A549 (cell line): Measurements from ENCODE around the gene ADAP1.

ENCODE experiments used
- BHLHE40 ChIP-seq: IDR thresholded peaks from 2 replicates; pipeline ENCODE4 v1.6.1; 2012; ENCODE audit warnings: low read depth, low read length, inconsistent platforms
- CEBPB ChIP-seq, 2 experiments: fragments of >200 bp in 1 of 2; sonication (Bioruptor Twin) in 1 of 2; formaldehyde crosslinking in 1 of 2; IDR thresholded peaks; 2 replicates each; pipeline ENCODE4 v1.6.1; 2012 to 2016
- CTCF ChIP-seq: fragments of >200 bp; sonication (Bioruptor Twin); formaldehyde crosslinking; IDR thresholded peaks from 3 replicates; pipeline ENCODE4 v1.5.1; 2016
- FOSL2 ChIP-seq, 2 experiments: fragments of 450-650 bp in 1 of 2; fragments of >200 bp in 1 of 2; sonication (Bioruptor Twin) in 1 of 2; formaldehyde crosslinking; IDR thresholded peaks; 2 replicates each; pipeline versions ENCODE4 v1.5.0 to v1.6.1; 2016 to 2020; ENCODE audit warnings: mild to moderate bottlenecking in 1 of 2, moderate library complexity in 1 of 2
- SREBF2 ChIP-seq: fragments of 450-650 bp; IDR thresholded peaks from 2 replicates; pipeline ENCODE4 v1.6.1; 2014; ENCODE audit warnings: mild to moderate bottlenecking, moderate library complexity
- USF2 ChIP-seq: fragments of 450-650 bp; IDR thresholded peaks from 2 replicates; pipeline ENCODE4 v1.6.1; 2014; ENCODE audit warnings: antibody characterized with exemption

GRCh38 chr7:999149-999879 lies 44.8 kb upstream of the ADAP1 start:
- no peak for TF ChIP-seq FOSL2 (IDR thresholded peaks at IDR 0.05)
- no peak for TF ChIP-seq FOSL2 (CRISPR knock-in tag; IDR thresholded peaks at IDR 0.05)
- no peak for TF ChIP-seq CEBPB (IDR thresholded peaks at IDR 0.05)
- no peak for TF ChIP-seq BHLHE40
- no peak for TF ChIP-seq CTCF
- TF ChIP-seq USF2 = no peak
- TF ChIP-seq SREBF2 = no peak
